Activated CD4-positive, alpha-beta memory T cell treated with anti-CD3 and anti-CD28 coated beads, Interleukin-2, amount 10 ng/mL, durations not matched to agents 7 days and 5 days (primary cell): Measurements from ENCODE around the gene SRSF5. TPM values are rescaled to one million over a fixed set of nuclear protein-coding genes. Genes with fewer than 3 reads are reported as not detected.

Experiments
- CTCF ChIA-PET: fragments of 350-600 bp; sonication (Branson Sonifier 250); formaldehyde crosslinking; loops from one replicate; lab custom pipeline; 2021; ENCODE audit warnings: antibody characterized with exemption, inconsistent platforms; lab: Charles Lee
- POLR2A ChIA-PET: fragments of 350-600 bp; sonication (Branson Sonifier 250); formaldehyde crosslinking; loops from one replicate; lab custom pipeline; 2021; ENCODE audit warnings: antibody characterized with exemption; lab: Charles Lee
- DNase-seq: peaks from one replicate; pipeline ENCODE4 v3.0.0-alpha.2; 2020
- H3K27ac Mint-ChIP-seq: one replicate; pipeline ENCODE4 v1.8.0; 2021; ENCODE audit warnings: mild to moderate bottlenecking, mixed read lengths
- H3K27me3 Mint-ChIP-seq: one replicate; pipeline ENCODE4 v1.8.0; 2021; ENCODE audit warnings: mixed read lengths
- H3K36me3 Mint-ChIP-seq: one replicate; pipeline ENCODE4 v1.8.0; 2021; ENCODE audit warnings: low read depth, mixed read lengths
- H3K4me1 Mint-ChIP-seq: one replicate; pipeline ENCODE4 v1.8.0; 2021; ENCODE audit warnings: mixed read lengths
- H3K4me3 Mint-ChIP-seq: one replicate; pipeline ENCODE4 v1.8.0; 2021; ENCODE audit warnings: mild to moderate bottlenecking, mixed read lengths
- H3K9me3 Mint-ChIP-seq: one replicate; pipeline ENCODE4 v1.8.0; 2021; ENCODE audit warnings: mixed read lengths
- total RNA-seq, 2 experiments: library from RNA; stranded (reverse); gene quantifications; one replicate each; pipeline ENCODE4 v1.2.3, GENCODE V29; 2021

Gene SRSF5
- total RNA-seq, 2 experiments from 2014 or later, result 368 to 376 TPM

DNA sequence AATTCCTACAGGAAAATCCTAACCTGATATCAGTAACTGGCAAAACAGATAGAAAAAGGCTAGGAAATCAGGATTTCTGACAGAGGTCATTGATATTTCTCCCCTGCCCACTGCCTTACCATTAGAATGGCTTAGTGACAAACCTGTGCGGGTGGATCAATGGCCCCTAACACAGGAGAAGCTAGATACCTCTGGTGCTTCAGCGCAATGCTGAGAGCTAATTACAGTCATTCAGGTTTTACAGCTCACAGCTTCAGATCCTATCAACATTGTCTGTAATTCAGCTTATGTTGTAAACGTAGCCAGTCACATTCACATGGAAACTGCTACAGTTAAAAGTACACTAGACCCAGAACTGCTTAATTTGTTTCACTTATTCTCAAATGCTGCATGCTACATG lies 47.5 kb downstream of the SRSF5 start:
- peaks cover 16% of the 10 kb centered on the region for H3K27me3 Mint-ChIP-seq
- ChIA-PET POLR2A (no interaction called here), CTCF (no interaction called here)
- H3K4me3 Mint-ChIP-seq, result no peak overlapping the region
- no peaks in the 10 kb centered on the region for H3K36me3 Mint-ChIP-seq
- H3K27ac Mint-ChIP-seq, result no peak overlapping the region
- H3K9me3 Mint-ChIP-seq, result no peaks in the 10 kb centered on the region
- no peak for DNase-seq
- peaks cover 2% of the 10 kb centered on the region for H3K4me1 Mint-ChIP-seq

DNA sequence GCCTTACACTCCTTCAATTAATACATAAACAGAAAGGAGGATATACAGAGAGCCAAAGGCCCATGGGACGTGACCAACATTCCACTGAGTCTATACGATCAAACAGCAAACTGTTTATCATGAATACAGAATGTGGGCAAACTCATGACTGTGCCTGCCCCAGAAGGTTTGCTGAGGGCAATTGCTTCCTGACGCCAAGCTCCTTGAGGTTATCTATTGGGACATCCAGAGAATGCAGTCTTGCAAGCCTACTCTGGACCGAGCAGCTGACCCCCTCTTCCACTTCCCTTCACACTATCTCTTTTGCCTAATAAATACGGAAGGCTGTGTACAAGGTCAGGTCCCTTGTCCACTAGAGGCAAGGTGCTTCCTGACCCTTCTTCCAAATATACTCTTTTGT lies 48.6 kb downstream of the SRSF5 start:
- Mint-ChIP-seq H3K27me3 (peaks cover 16% of the 10 kb centered on the region), H3K4me3 (no peak overlapping the region), H3K36me3 (no peaks in the 10 kb centered on the region), H3K9me3 (no peaks in the 10 kb centered on the region), H3K27ac (no peak overlapping the region), H3K4me1 (peaks cover 2% of the 10 kb centered on the region)
- ChIA-PET CTCF (interaction anchor here (1.7 kb wide), 1 partner anchor 212 kb away, joined by 6 read pairs; no protein-coding TSS in a partner anchor), POLR2A (no interaction called here)
- DNase-seq, result no peak

- Mint-ChIP-seq H3K4me1 (peaks cover 2% of the 10 kb centered on the region), H3K27ac (no peak overlapping the region), H3K27me3 (peaks cover 20% of the 10 kb centered on the region), H3K4me3 (no peak overlapping the region), H3K36me3 (no peaks in the 10 kb centered on the region), H3K9me3 (no peaks in the 10 kb centered on the region)
- POLR2A ChIA-PET, result no interaction called here
- CTCF ChIA-PET, result interaction anchor here (1.7 kb wide), 1 partner anchor 212 kb away, joined by 6 read pairs; no protein-coding TSS in a partner anchor
- no peak for DNase-seq
These were observed 49.3 kb downstream of the SRSF5 start for GRCh38 chr14:69816216-69816615.

DNA sequence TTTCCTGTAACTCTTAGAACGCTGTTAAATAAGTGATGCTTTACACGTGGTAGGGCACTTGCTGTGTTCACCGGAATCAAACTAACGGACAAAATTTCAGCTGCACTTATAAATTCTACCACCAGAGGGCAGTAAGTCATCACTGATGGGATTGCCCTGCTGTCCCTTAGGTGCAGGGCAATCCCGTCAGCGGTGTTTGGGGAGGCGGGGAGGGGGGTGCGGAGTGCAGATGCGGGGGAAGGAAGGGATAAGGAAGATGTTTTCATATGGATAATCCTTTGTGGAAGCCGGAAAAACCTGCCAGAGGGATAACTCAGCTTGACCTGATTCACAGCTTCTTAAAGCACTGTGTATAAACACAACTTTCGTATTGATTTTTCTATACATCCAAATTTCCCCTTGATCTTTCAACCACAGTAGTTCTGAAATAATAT lies 51.8 kb downstream of the SRSF5 start:
- ChIA-PET CTCF (interaction anchor here (0.7 to 2.0 kb wide), 14 partner anchors 10 to 749 kb away, joined by 3 to 26 read pairs (median 5); no protein-coding TSS in a partner anchor), POLR2A (interaction anchor here (0.8 kb wide), 1 partner anchor 300 kb away, joined by 3 read pairs; no protein-coding TSS in a partner anchor)
- no peaks in the 10 kb centered on the region for H3K9me3 Mint-ChIP-seq
- no peaks in the 10 kb centered on the region for H3K36me3 Mint-ChIP-seq
- no peak overlapping the region for H3K4me3 Mint-ChIP-seq
- peak; percentile 50 for DNase-seq
- peaks cover 2% of the 10 kb centered on the region for H3K4me1 Mint-ChIP-seq
- peaks cover 11% of the 10 kb centered on the region for H3K27me3 Mint-ChIP-seq
- H3K27ac Mint-ChIP-seq, result no peak overlapping the region

DNA sequence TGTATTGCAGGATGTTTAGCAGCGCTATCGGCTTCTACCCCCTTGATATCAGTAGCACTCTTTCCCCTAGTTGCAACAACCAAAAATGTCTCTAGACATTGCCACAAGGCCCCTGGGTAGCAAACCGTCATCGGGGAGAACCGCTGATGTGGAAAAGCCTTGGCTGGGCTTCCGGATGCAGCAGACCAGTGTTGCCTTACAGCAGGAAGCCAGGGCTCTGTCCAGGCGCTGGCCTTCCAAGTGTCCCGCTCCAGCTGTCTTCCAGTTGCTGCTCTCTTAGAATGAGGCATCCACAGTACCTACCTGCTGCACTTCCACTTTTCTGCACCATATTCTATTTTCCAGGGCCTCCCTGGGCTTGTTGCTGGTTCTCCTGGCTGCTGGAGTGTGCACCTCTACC lies 52.7 kb downstream of the SRSF5 start:
- Mint-ChIP-seq H3K36me3 (no peaks in the 10 kb centered on the region), H3K9me3 (no peaks in the 10 kb centered on the region), H3K4me3 (no peak overlapping the region), H3K27ac (no peak overlapping the region), H3K27me3 (peaks cover 8% of the 10 kb centered on the region), H3K4me1 (peaks cover 2% of the 10 kb centered on the region)
- CTCF ChIA-PET, result interaction anchor here (1.0 to 2.0 kb wide), 2 partner anchors 208 to 748 kb away, joined by 3 to 4 read pairs; no protein-coding TSS in a partner anchor
- POLR2A ChIA-PET, result no interaction called here
- DNase-seq, result no peak

DNA sequence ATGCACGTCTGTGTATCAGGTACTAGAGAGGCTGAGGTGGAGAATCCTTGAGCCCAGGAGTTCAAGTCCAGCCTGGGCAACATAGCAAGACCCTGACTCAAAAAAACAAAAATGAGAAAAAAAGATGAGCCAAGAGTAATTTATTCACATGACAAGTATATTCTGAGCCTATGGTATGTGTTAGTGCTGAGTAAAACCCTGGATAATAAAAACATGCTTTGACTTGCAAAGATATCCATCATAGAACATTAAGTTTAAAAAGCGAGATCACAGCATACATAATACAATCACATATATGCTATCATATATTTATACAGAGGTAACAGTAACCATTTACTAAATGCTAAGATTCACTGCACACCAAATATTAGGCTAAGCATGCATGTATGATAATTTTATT lies 54.0 kb downstream of the SRSF5 start:
- Mint-ChIP-seq H3K36me3 (no peaks in the 10 kb centered on the region), H3K27ac (no peak overlapping the region), H3K4me3 (no peak overlapping the region), H3K27me3 (peaks cover 8% of the 10 kb centered on the region), H3K9me3 (no peaks in the 10 kb centered on the region), H3K4me1 (peaks cover 2% of the 10 kb centered on the region)
- no peak for DNase-seq
- POLR2A ChIA-PET, result no interaction called here
- CTCF ChIA-PET, result no interaction called here

Other genes starting within 250 kb of the SRSF5 start
- not detected for gene CCDC177, start 192.3 kb upstream of the SRSF5 start, total RNA-seq
- 10 to 100 TPM; 63.4 to 65.2 TPM for gene SUSD6, start 155.5 kb upstream of the SRSF5 start, total RNA-seq
- not detected for gene SLC10A1, start 30.1 kb downstream of the SRSF5 start, total RNA-seq
- not detected for gene SMOC1, start 112.3 kb downstream of the SRSF5 start, total RNA-seq